Measurements from ENCODE around the gene KANSL2.
"Not testable (repeated sequence)": the region's sequence is repeated elsewhere in the genome, so short reads cannot be mapped to it uniquely, and the experiment has no call there.

KANSL2 gene

GRCh38 chr12:48682533-48682905 is 481 bp upstream of the KANSL2 start:
- not testable (repeated sequence) for DNase-seq

- DNase-seq, result no peak
Observed at GRCh38 chr12:48681399-48681709, 684 bp downstream of the KANSL2 start.

DNA sequence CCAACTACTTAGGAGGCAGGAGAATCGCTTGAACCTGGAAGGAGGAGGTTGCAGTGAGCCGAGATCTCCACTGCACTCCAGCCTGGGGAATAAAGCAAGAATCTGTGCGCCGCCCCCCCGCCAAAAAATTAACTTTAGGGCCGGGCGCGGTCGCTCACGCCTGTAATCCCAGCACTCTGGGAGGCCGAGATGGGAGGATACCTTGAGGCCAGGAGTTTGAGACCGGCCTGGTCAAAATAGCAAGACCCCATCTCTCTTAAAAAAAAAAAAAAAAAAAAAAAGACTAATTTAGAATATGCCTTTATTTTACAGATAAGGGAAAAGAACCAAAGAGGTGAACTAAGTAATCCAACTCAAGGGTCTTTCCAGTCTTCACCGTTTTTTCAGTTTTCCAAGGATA is 1.2 kb downstream of the KANSL2 start:
- no peak for DNase-seq

DNA sequence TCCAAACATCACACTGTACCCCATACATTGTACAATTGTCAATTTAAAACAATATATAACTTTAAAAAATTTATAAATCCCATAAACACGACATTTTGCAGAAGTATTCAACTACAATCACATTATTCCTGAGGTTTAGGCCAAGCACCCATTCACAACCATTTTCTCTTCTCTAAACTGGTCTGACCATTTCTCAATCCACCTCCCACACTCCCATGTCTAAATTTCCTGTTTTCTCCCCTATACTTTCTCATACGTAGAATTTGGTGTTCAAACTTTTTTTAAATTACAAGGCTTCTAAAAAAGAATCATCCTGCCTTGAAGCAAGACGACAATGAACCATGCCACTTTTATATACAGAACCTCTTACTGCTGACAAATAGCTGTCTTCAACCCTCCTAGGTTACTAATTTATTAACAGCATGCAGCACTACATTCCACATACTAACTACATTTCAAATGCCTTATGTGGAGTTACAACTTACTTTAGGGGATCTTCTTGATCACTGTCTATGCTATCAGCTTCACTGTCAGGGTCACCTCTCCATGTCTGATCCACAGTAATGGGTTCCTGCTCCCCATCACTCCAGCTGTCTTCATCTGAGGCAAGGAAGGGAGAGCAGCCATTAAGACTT is 3.4 kb downstream of the KANSL2 start:
- DNase-seq, result no peak

- no peak for DNase-seq
Observed at GRCh38 chr12:48671231-48671856, 10.7 kb downstream of the KANSL2 start.

GRCh38 chr12:48668996-48669395 is 13.0 kb downstream of the KANSL2 start:
- no peak for DNase-seq

DNA sequence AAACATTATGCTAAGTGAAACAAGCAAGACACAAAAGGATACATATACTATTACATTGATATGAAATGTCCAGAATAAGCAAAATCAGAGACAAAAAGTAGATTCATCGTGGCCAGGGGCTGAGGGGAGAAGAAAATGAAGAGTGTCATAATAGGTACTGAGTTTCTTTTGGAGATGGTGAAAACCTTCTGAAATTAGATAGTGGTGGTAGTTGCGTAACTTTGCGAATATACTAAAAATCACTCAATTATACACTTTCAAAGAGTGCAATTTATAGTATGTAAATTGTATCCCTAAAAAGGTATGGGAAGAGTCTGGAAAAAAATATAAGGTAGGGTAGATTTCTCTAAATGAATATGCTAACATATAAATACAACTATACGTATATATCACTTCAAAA is 22.2 kb downstream of the KANSL2 start:
- DNase-seq, result no peak

- no peak for DNase-seq
Observed at GRCh38 chr12:48651681-48652080, 30.4 kb downstream of the KANSL2 start.

DNA sequence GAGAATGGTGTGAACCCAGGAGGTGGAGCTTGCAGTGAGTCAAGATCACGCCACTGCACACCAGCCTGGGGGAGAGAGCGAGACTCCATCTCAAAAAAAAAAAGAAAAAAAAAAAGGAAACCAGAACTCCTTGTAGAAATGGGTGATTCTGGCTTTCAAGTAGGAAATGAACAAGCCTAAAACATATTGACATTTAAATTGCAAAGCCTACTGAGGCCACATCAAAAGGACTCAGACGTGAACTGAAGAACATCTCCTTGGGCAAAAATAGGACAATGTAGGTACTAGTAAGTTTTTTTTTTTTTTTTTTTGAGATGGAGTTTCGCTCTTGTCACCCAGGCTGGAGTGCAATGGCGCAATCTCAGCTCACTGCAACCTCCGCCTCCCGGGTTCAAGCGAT is 36.7 kb downstream of the KANSL2 start:
- DNase-seq, result not testable (repeated sequence)

DNA sequence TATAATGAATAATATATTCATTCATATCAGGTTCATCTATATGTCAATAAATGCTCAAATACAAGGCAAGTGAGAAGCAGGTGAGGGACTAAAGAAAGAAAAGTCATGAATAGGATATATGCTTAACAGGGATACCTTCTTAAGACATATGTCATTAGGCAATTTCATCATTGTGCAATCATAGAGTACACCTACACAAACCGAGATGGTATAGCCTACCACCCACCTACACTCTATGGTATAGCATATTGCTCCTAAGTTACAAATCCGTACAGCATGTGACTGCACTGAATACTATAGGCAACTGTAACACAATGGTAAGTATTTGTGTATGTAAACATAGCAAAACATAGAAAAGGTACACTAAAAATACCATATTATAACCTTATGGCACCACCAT is 39.0 kb downstream of the KANSL2 start:
- no peak for DNase-seq

DNA sequence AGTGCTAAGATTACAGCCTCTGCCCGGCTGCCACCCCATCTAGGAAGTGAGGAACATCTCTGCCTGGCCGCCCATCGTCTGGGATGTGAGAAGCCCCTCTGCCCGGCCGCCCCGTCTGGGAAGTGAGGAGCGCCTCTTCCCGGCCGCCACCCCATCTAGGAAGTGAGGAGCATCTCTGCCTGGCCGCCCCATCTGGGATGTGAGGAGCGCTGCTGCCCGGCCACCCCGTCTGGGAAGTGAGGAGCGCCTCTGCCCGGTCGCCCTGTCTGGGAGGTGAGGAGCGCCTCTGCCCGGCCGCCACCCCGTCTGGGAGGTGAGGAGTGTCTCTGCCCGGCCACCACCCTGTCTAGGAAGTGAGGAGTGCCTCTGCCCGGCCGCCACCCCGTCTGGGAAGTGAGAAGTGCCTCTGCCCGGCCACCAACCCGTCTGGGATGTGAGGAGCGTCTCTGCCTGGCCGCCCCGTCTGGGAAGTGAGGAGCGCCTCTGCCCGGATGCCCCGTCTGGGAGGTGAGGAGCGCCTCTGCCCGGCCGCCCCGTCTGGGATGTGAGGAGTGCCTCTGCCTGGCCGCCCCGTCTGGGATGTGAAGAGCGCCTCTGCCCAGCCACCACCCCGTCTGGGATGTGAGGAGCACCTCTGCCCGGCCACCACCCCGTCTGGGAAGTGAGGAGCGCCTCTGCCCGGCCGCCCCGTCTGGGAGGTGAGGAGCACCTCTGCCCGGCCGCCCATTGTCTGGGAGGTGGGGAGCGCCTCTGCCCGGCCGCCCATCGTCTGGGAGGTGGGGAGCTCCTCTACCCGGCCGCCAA is 40.1 kb downstream of the KANSL2 start:
- not testable (repeated sequence) for DNase-seq

GRCh38 chr12:48640854-48641253 is 41.2 kb downstream of the KANSL2 start:
- DNase-seq, result no peak

DNA sequence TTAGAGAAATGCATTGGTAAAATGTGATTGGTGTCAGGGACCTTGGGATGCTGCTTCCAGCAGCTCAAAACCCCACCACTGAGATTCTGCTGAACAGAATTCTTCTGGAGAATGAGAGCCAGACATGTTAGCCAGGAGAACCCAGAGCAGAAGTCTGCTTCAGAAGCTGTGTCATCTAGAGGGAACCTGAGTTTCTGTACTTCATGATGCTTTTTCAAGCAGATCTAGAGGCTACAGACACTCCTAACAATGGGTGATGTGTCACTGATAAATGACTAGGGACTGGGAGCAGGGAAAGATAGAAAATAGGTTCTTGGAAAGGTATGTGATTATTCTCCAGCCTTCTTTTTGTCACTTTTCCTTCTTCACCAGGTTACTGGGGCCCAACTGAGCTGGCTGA is 41.6 kb downstream of the KANSL2 start:
- no peak for DNase-seq

DNA sequence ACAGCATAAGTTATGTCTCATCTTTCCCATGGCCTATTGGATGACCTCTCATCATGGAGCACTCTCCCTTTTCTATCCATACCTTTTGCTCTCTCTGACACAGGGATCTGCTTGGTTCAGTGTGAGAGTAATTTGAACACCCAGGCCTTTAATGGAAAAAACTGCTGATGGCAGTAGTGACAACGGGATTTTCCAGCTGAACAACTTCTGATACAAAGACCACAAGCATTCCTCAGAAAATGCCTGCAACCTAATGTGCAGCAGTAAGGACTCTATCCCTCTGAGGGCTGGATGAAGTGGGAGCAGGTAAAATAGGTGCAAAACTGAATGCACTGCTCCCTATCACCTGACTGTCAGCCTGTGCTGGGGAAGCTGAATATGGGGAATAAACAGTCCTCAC is 51.0 kb downstream of the KANSL2 start:
- DNase-seq, result no peak

DNA sequence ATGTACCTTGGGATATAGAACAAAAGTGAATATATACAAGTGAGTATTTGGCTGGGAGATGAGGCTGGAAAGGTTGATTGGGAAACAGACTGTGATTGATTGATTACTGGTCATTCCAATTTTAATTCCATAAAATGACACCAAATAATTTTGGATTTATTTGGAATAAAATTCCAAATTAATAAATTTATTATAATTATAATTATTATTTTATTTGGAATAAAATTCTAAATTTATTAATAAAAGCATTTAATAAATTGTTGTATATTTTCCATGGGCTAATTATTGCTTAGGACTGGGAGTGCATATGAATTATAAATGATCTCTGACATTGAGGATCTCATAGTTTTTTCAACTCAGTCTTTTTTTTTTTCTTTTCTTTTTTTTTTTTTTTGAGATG is 51.7 kb downstream of the KANSL2 start:
- no peak for DNase-seq

GRCh38 chr12:48629541-48629940 is 52.5 kb downstream of the KANSL2 start:
- no peak for DNase-seq

GRCh38 chr12:48627556-48627955 is 54.5 kb downstream of the KANSL2 start:
- DNase-seq, result no peak

- DNase-seq, result not testable (repeated sequence)
Observed at GRCh38 chr12:48622997-48623396, 59.0 kb downstream of the KANSL2 start.

- peak; percentile 71 for DNase-seq
Observed at GRCh38 chr12:48618541-48618940, 63.5 kb downstream of the KANSL2 start.

- no peak for DNase-seq
Observed at GRCh38 chr12:48615681-48616080, 66.4 kb downstream of the KANSL2 start.

DNA sequence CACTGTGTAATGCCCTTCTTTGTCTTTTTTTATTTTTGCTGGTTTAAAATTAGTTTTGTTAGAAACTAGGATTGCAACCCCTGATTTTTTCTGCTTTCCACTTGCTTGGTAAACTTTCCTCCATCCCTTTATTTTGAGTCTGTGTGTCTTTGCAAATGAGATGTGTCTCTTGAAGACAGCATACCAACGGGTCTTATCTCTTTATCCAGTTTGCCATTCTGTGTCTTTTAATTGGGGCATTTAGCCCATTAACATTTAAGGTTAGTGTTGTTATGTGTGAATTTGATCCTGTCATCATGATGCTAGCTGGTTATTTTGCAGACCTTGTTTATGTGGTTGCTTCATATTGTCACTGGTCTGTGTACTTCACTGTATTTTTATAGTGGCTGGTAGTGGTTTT is 68.7 kb downstream of the KANSL2 start:
- no peak for DNase-seq
